ENCODE data around the gene KIZ.

KIZ gene

GRCh38 chr20:21143194-21143890 lies 17.5 kb downstream of the KIZ start:
- no peaks in the 10 kb centered on the region for H3K27me3 ChIP-seq (ENCODE audit: low read depth, low read length)
- no peak overlapping the region for H3K27ac ChIP-seq (ENCODE audit: low read length)

DNA sequence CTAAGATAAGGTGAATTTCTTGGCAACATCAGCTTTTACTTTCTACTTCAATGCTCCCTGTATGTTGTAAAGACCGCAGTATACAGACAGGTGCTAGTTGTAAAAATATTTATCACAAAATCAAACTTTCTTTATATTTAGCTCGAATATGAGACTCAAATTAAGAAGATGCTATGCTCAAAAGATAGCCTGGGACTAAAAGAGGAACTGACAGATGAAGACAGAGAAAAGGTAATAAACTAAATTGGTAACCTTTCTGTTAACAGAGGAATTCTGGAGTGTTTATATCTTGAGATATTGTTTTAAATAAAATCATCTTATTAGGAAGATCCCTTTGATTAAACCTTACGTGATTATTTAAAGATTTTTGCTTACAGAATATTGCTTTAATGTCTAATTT lies 19.5 kb downstream of the KIZ start:
- Histone ChIP-seq H3K4me3 (ENCODE audit: low read depth in 1 of 2, low read length in 2 of 2) (no peak overlapping the region), H3K9me3 (ENCODE audit: control insufficient read depth in 1 of 2, low read length in 2 of 2) (no peaks in the 10 kb centered on the region), H3K27me3 (ENCODE audit: low read depth, low read length) (no peaks in the 10 kb centered on the region), H3K4me1 (ENCODE audit: control insufficient read depth in 1 of 2, insufficient read depth in 2 of 2, low read length in 2 of 2) (no peaks in the 10 kb centered on the region), H3K27ac (ENCODE audit: low read length) (no peak overlapping the region), H3K36me3 (ENCODE audit: control insufficient read depth in 1 of 2, insufficient read depth in 2 of 2, low read length in 2 of 2) (peaks cover 6 to 22% of the 10 kb centered on the region in 2 donors)

More at GRCh38 chr20:21143194-21143890, 17.5 kb downstream of the KIZ start:
- H3K4me1 ChIP-seq (ENCODE audit: control insufficient read depth in 1 of 2, insufficient read depth in 2 of 2, low read length in 2 of 2) = no peaks in the 10 kb centered on the region
- H3K9me3 ChIP-seq (ENCODE audit: control insufficient read depth in 1 of 2, low read length in 2 of 2) = no peaks in the 10 kb centered on the region
- peaks cover 0 to 19% of the 10 kb centered on the region in 2 donors for H3K36me3 ChIP-seq (ENCODE audit: control insufficient read depth in 1 of 2, insufficient read depth in 2 of 2, low read length in 2 of 2)
- no peak overlapping the region for H3K4me3 ChIP-seq (ENCODE audit: low read depth in 1 of 2, low read length in 2 of 2)

DNA sequence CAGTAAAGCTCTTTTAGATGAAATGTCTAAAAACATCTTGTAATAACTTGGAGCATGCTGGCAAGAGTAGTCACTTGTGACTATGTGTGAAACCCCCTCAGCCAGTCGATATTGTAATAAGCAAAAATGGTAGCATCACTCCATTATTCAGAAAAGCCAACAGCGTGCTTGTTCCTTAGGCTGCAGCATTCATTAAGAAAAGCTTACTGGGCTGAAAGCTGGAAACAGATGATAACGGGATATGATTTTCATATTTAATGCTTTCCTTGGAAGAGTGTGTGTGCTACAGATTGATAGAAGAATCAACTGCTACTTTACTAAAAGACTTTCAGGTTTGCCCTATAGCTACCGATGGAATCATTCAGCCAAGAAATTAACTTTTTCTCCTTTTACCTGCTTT lies 20.3 kb downstream of the KIZ start:
- Histone ChIP-seq H3K4me1 (ENCODE audit: control insufficient read depth in 1 of 2, insufficient read depth in 2 of 2, low read length in 2 of 2) (no peaks in the 10 kb centered on the region), H3K36me3 (ENCODE audit: control insufficient read depth in 1 of 2, insufficient read depth in 2 of 2, low read length in 2 of 2) (peaks cover 6 to 19% of the 10 kb centered on the region in 2 donors), H3K9me3 (ENCODE audit: control insufficient read depth in 1 of 2, low read length in 2 of 2) (no peaks in the 10 kb centered on the region), H3K27me3 (ENCODE audit: low read depth, low read length) (no peaks in the 10 kb centered on the region), H3K4me3 (ENCODE audit: low read depth in 1 of 2, low read length in 2 of 2) (no peak overlapping the region), H3K27ac (ENCODE audit: low read length) (no peak overlapping the region)

GRCh38 chr20:21147593-21147992 lies 21.7 kb downstream of the KIZ start:
- H3K9me3 ChIP-seq (ENCODE audit: control insufficient read depth in 1 of 2, low read length in 2 of 2) = no peaks in the 10 kb centered on the region
- no peaks in the 10 kb centered on the region for H3K4me1 ChIP-seq (ENCODE audit: control insufficient read depth in 1 of 2, insufficient read depth in 2 of 2, low read length in 2 of 2)
- peaks cover 6 to 18% of the 10 kb centered on the region in 2 donors for H3K36me3 ChIP-seq (ENCODE audit: control insufficient read depth in 1 of 2, insufficient read depth in 2 of 2, low read length in 2 of 2)

DNA sequence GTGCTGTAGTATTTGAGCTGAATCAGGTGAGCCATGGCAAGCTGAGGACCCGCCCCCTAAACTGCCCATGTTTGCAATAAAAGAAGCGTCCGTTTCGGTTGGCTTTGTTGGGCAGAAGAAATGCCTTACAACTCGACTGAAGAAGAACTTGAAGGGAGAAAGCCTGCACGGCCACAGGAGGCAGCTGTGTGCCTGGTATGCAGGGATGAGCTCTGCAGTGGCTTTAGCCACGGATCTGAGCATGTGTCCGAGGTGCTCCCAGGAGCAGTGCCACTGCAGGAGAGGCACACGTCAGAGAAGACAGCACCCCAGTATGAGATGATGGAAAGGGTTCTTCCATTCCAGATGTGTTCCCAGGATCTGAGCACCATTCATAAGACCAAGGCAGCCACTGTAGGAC lies 23.5 kb downstream of the KIZ start:
- no peak overlapping the region for H3K27ac ChIP-seq (ENCODE audit: low read length)
- H3K4me3 ChIP-seq (ENCODE audit: low read depth in 1 of 2, low read length in 2 of 2) = no peak overlapping the region
- H3K36me3 ChIP-seq (ENCODE audit: control insufficient read depth in 1 of 2, insufficient read depth in 2 of 2, low read length in 2 of 2) = peaks cover 6 to 18% of the 10 kb centered on the region in 2 donors

More at GRCh38 chr20:21147593-21147992, 21.7 kb downstream of the KIZ start:
- H3K27me3 ChIP-seq (ENCODE audit: low read depth, low read length) = no peaks in the 10 kb centered on the region
- no peak overlapping the region for H3K27ac ChIP-seq (ENCODE audit: low read length)
- H3K4me3 ChIP-seq (ENCODE audit: low read depth in 1 of 2, low read length in 2 of 2) = no peak overlapping the region

GRCh38 chr20:21151791-21152190 lies 25.9 kb downstream of the KIZ start:
- peaks cover 6 to 22% of the 10 kb centered on the region in 2 donors for H3K36me3 ChIP-seq (ENCODE audit: control insufficient read depth in 1 of 2, insufficient read depth in 2 of 2, low read length in 2 of 2)
- no peaks in the 10 kb centered on the region for H3K9me3 ChIP-seq (ENCODE audit: control insufficient read depth in 1 of 2, low read length in 2 of 2)
- H3K27me3 ChIP-seq (ENCODE audit: low read depth, low read length) = no peaks in the 10 kb centered on the region
- no peak overlapping the region for H3K4me3 ChIP-seq (ENCODE audit: low read depth in 1 of 2, low read length in 2 of 2)
- H3K27ac ChIP-seq (ENCODE audit: low read length) = no peak overlapping the region
- H3K4me1 ChIP-seq (ENCODE audit: control insufficient read depth in 1 of 2, insufficient read depth in 2 of 2, low read length in 2 of 2) = no peaks in the 10 kb centered on the region

More for the DNA sequence above, 23.5 kb downstream of the KIZ start:
- Histone ChIP-seq H3K27me3 (ENCODE audit: low read depth, low read length) (no peaks in the 10 kb centered on the region), H3K4me1 (ENCODE audit: control insufficient read depth in 1 of 2, insufficient read depth in 2 of 2, low read length in 2 of 2) (no peaks in the 10 kb centered on the region), H3K9me3 (ENCODE audit: control insufficient read depth in 1 of 2, low read length in 2 of 2) (no peaks in the 10 kb centered on the region)

- no peaks in the 10 kb centered on the region for H3K9me3 ChIP-seq (ENCODE audit: control insufficient read depth in 1 of 2, low read length in 2 of 2)
- no peaks in the 10 kb centered on the region for H3K27me3 ChIP-seq (ENCODE audit: low read depth, low read length)
- no peak overlapping the region for H3K27ac ChIP-seq (ENCODE audit: low read length)
- H3K4me3 ChIP-seq (ENCODE audit: low read depth in 1 of 2, low read length in 2 of 2) = no peak overlapping the region
- peaks cover 0 to 12% of the 10 kb centered on the region in 2 donors for H3K36me3 ChIP-seq (ENCODE audit: control insufficient read depth in 1 of 2, insufficient read depth in 2 of 2, low read length in 2 of 2)
- peaks cover 0 to 5% of the 10 kb centered on the region in 2 donors for H3K4me1 ChIP-seq (ENCODE audit: control insufficient read depth in 1 of 2, insufficient read depth in 2 of 2, low read length in 2 of 2)
These were observed 28.8 kb downstream of the KIZ start for GRCh38 chr20:21154692-21155091.

GRCh38 chr20:21155268-21155667 lies 29.4 kb downstream of the KIZ start:
- no peak overlapping the region for H3K27ac ChIP-seq (ENCODE audit: low read length)
- H3K4me1 ChIP-seq (ENCODE audit: control insufficient read depth in 1 of 2, insufficient read depth in 2 of 2, low read length in 2 of 2) = peaks cover 0 to 5% of the 10 kb centered on the region in 2 donors

DNA sequence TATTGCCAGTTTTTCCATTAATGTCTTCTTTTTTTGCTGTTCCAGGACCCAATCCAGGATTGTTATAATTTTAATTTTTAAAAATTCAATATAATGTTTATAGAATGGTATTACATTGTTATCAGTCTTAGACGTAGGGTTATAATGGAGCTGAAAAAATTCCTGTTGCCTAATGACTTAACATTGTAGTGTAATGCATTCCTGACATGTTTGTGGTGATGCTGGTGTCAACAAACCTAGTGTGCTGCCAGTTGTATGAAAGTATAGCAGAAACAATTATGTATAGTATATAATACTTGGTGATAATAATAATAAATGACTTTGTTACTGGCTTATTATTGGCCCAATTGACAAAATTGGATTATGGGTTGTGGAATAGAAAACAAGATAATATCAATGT lies 30.4 kb downstream of the KIZ start:
- Histone ChIP-seq H3K4me3 (ENCODE audit: low read depth in 1 of 2, low read length in 2 of 2) (no peak overlapping the region), H3K4me1 (ENCODE audit: control insufficient read depth in 1 of 2, insufficient read depth in 2 of 2, low read length in 2 of 2) (peaks cover 0 to 5% of the 10 kb centered on the region in 2 donors), H3K27ac (ENCODE audit: low read length) (no peak overlapping the region), H3K9me3 (ENCODE audit: control insufficient read depth in 1 of 2, low read length in 2 of 2) (no peaks in the 10 kb centered on the region), H3K27me3 (ENCODE audit: low read depth, low read length) (no peaks in the 10 kb centered on the region), H3K36me3 (ENCODE audit: control insufficient read depth in 1 of 2, insufficient read depth in 2 of 2, low read length in 2 of 2) (peaks cover 0 to 13% of the 10 kb centered on the region in 2 donors)

More at GRCh38 chr20:21155268-21155667, 29.4 kb downstream of the KIZ start:
- Histone ChIP-seq H3K27me3 (ENCODE audit: low read depth, low read length) (no peaks in the 10 kb centered on the region), H3K4me3 (ENCODE audit: low read depth in 1 of 2, low read length in 2 of 2) (no peak overlapping the region), H3K36me3 (ENCODE audit: control insufficient read depth in 1 of 2, insufficient read depth in 2 of 2, low read length in 2 of 2) (peaks cover 0 to 11% of the 10 kb centered on the region in 2 donors), H3K9me3 (ENCODE audit: control insufficient read depth in 1 of 2, low read length in 2 of 2) (no peaks in the 10 kb centered on the region)

GRCh38 chr20:21157006-21157405 lies 31.1 kb downstream of the KIZ start:
- Histone ChIP-seq H3K9me3 (ENCODE audit: control insufficient read depth in 1 of 2, low read length in 2 of 2) (no peaks in the 10 kb centered on the region), H3K27me3 (ENCODE audit: low read depth, low read length) (no peaks in the 10 kb centered on the region), H3K4me3 (ENCODE audit: low read depth in 1 of 2, low read length in 2 of 2) (no peak overlapping the region), H3K36me3 (ENCODE audit: control insufficient read depth in 1 of 2, insufficient read depth in 2 of 2, low read length in 2 of 2) (peaks cover 4 to 15% of the 10 kb centered on the region in 2 donors), H3K4me1 (ENCODE audit: control insufficient read depth in 1 of 2, insufficient read depth in 2 of 2, low read length in 2 of 2) (peaks cover 0 to 5% of the 10 kb centered on the region in 2 donors), H3K27ac (ENCODE audit: low read length) (no peak overlapping the region)

GRCh38 chr20:21159658-21160380 lies 33.9 kb downstream of the KIZ start:
- peaks cover 6 to 33% of the 10 kb centered on the region in 2 donors for H3K36me3 ChIP-seq (ENCODE audit: control insufficient read depth in 1 of 2, insufficient read depth in 2 of 2, low read length in 2 of 2)
- H3K27ac ChIP-seq (ENCODE audit: low read length) = no peak overlapping the region
- H3K27me3 ChIP-seq (ENCODE audit: low read depth, low read length) = no peaks in the 10 kb centered on the region
- peaks cover 0 to 5% of the 10 kb centered on the region in 2 donors for H3K4me1 ChIP-seq (ENCODE audit: control insufficient read depth in 1 of 2, insufficient read depth in 2 of 2, low read length in 2 of 2)
- no peaks in the 10 kb centered on the region for H3K9me3 ChIP-seq (ENCODE audit: control insufficient read depth in 1 of 2, low read length in 2 of 2)
- H3K4me3 ChIP-seq (ENCODE audit: low read depth in 1 of 2, low read length in 2 of 2) = no peak overlapping the region

All from muscle layer of duodenum (tissue), 2 donors.